Measurements from ENCODE around the gene FAM118B. TPM values are rescaled to one million over a fixed set of nuclear protein-coding genes. Genes with fewer than 3 reads are reported as not detected.
"Not testable (repeated sequence)": the region's sequence is repeated elsewhere in the genome, so short reads cannot be mapped to it uniquely, and the experiment has no call there.

The FAM118B gene
- total RNA-seq, 2 donors from 2014 or later, result 6.7 to 36.9 TPM

DNA sequence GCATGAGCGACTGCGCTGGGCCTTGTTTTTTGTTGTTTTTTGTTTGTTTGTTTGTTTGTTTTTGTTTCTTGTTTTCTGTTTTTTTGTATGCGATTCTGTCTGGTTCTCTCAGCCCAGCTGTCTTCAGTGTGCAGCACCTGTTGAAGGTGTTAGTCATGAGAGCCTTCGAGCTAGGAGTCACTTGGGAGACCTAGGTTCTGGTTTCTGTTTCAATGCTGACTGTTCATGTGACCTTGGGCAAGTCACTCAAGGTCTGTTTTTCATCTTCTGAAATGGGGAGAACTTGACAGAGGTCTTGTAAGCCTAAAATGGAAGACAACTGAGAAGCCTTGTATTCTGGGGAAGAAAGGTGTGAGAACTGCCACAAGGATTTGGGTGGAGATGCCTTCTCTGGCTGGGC is 94.1 kb downstream of the FAM118B start:
- Histone ChIP-seq H3K36me3 (replicated peaks in 1 of 2; ENCODE audit: insufficient read depth in 1 of 2, low read depth in 2 of 2) (no peaks in the 10 kb centered on the region), H3K27me3 (no peaks in the 10 kb centered on the region), H3K9me3 (no peaks in the 10 kb centered on the region), H3K4me1 (peaks cover 23% of the 10 kb centered on the region), H3K27ac (no peak overlapping the region), H3K4me3 (no peak overlapping the region)
- intact Hi-C loops (cut with DNase I), result no loop called here
- ATAC-seq (no peak), DNase-seq (no peak)
- 85 to 90% methylated on average over 4 of the region's 4 CpGs for WGBS, 2 donors
- TF ChIP-seq, protein P1, sequence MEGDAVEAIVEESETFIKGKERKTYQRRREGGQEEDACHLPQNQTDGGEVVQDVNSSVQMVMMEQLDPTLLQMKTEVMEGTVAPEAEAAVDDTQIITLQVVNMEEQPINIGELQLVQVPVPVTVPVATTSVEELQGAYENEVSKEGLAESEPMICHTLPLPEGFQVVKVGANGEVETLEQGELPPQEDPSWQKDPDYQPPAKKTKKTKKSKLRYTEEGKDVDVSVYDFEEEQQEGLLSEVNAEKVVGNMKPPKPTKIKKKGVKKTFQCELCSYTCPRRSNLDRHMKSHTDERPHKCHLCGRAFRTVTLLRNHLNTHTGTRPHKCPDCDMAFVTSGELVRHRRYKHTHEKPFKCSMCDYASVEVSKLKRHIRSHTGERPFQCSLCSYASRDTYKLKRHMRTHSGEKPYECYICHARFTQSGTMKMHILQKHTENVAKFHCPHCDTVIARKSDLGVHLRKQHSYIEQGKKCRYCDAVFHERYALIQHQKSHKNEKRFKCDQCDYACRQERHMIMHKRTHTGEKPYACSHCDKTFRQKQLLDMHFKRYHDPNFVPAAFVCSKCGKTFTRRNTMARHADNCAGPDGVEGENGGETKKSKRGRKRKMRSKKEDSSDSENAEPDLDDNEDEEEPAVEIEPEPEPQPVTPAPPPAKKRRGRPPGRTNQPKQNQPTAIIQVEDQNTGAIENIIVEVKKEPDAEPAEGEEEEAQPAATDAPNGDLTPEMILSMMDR (IDR thresholded peaks at IDR 0.05), result no peak
- TF ChIP-seq POLR2A (IDR thresholded peaks at IDR 0.05), result no peak

DNA sequence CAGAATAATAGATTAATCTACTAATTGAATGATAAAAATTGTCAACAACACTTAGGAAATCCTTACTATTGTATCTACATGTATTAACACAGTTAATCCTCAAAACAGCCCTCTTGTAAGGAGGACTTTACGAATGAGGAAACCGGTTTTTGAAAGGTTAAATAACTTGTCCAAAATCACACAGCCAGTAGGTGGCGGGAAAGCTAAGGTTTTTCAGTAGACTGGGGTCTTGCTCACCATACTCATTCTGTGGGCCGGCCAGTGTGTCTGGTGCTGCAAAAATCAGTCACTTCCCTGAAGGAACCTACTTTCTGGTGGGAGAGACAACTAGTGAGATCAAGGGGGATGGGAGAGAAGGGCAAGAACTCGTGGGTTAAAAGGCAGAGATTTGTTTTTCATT is 96.1 kb downstream of the FAM118B start:
- intact Hi-C loops (cut with DNase I), result no loop called here
- H3K27ac ChIP-seq, result peak overlapping the region in 1 of 4 donors; percentile 42
- H3K27me3 ChIP-seq, result no peaks in the 10 kb centered on the region
- H3K4me1 ChIP-seq, result peaks cover 25% of the 10 kb centered on the region
- no peaks in the 10 kb centered on the region for H3K36me3 ChIP-seq (replicated peaks in 1 of 2; ENCODE audit: insufficient read depth in 1 of 2, low read depth in 2 of 2)
- WGBS, 2 donors, result 19 to 33% methylated on average over 5 of the region's 5 CpGs
- no peak for TF ChIP-seq POLR2A (IDR thresholded peaks at IDR 0.05)
- TF ChIP-seq, protein P1 (IDR thresholded peaks at IDR 0.05), result peak in 4 of 7 experiments; percentile 10 to 49 (median 39)
- no peak overlapping the region for H3K4me3 ChIP-seq
- no peaks in the 10 kb centered on the region for H3K9me3 ChIP-seq
- ATAC-seq (no peak), DNase-seq (peak in 2 of 4 donors; percentile 54 to 61)

DNA sequence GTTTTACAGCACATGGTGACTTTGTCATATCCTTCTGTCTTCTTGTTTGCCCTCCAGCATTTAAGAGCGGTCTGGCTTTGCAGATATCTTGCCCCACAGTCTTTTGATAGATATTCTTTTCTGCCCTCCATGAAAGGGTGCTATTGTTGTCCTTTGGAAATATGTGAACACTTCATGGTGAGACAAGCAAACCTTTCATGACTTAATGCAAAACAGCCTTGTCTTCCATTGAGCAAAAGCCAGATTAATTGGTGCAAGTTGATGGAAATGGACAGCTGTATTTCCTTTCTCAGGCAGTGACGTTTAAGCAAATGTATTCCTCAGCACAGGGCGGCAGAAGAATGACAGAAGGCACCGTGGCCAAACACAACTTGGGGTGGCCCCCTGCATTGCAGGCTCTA is 96.7 kb downstream of the FAM118B start:
- intact Hi-C loops (cut with DNase I), result no loop called here
- H3K27ac ChIP-seq, result peak overlapping the region in 2 of 4 donors; percentile 11 to 42

DNA sequence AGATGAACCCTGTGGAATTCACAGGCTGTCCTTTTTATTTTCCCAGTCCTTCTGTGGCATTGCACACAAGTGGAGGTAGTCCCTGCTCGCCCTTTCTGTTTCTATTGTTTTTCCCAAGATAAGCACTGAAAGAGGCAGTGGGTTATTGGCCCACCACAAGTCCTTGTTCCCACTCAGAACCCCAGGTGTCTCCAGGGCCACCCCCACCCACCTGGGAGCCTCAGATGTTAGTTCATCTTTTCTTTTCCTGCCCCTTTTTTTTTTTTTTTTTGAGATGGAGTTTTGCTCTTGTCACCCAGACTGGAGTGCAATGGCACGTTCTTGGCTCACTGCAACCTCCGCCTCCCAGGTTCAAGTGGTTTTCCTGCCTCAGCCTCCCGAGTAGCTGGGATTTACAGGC is 97.2 kb downstream of the FAM118B start:
- H3K27ac ChIP-seq; ATAC-seq; H3K27me3 ChIP-seq; DNase-seq; intact Hi-C loops (cut with DNase I); H3K9me3 ChIP-seq; H3K4me3 ChIP-seq; H3K36me3 ChIP-seq (replicated peaks in 1 of 2; ENCODE audit: insufficient read depth in 1 of 2, low read depth in 2 of 2): not testable (repeated sequence)
- H3K4me1 ChIP-seq, result peaks cover 15% of the 10 kb centered on the region
- WGBS, 2 donors, result 89 to 91% methylated on average over 4 of the region's 4 CpGs

More for the DNA sequence above, 96.7 kb downstream of the FAM118B start:
- 44 to 53% methylated on average over 4 of the region's 4 CpGs for WGBS, 2 donors
- H3K4me1 ChIP-seq, result peaks cover 20% of the 10 kb centered on the region
- no peaks in the 10 kb centered on the region for H3K36me3 ChIP-seq (replicated peaks in 1 of 2; ENCODE audit: insufficient read depth in 1 of 2, low read depth in 2 of 2)
- DNase-seq, result no peak
- H3K4me3 ChIP-seq, result no peak overlapping the region
- no peak for ATAC-seq
- no peaks in the 10 kb centered on the region for H3K9me3 ChIP-seq
- TF ChIP-seq, protein P1 (IDR thresholded peaks at IDR 0.05), result no peak
- no peak for TF ChIP-seq POLR2A (IDR thresholded peaks at IDR 0.05)
- no peaks in the 10 kb centered on the region for H3K27me3 ChIP-seq

DNA sequence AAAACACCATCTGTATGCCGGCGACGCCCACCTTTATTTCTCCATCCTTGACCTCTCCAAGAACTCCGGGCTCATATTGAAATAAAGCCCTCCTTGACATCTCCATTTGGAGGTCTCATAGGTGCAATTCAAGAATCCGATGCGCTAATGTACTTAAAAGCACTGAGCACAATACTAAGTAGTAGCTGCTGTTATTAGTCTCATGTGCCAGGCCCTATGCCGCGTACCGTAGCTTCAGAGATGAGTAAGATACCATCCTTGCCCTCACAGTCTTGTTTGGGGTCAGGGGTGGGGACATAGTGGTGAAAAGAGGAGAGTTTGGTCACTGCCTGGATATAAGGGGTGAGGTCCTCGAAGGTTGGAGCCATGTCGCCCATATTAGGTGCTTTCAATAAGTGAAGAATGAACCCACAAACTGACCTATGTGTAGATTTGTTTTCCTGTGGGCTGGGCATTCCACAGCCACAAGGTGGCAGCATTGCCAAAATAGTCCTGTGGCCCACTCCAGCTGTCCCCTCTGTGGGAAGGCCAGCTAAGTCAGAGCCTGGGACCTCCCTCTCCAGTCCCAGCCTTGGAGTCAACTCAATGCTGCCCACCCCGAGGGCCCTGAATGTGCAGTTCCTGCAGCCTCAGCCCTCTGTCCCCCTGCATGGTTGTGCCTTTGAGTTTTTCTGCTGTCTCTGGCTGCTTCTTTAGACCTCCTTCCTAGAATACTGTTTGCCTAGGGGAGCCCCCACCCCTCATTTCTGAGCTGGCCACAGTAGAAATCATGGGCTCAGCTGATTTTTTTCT is 98.8 kb downstream of the FAM118B start:
- intact Hi-C loops (cut with DNase I), result loop anchor here (5.0 kb wide), 1 partner anchor 167 kb away; no protein-coding TSS in a partner anchor
- 62 to 67% methylated on average over 12 of the region's 12 CpGs for WGBS, 2 donors
- no peak overlapping the region for H3K27ac ChIP-seq

More for the DNA sequence above, 98.8 kb downstream of the FAM118B start:
- DNase-seq (peak; percentile 67 to 81 (median 72)), ATAC-seq (peak; percentile 72)
- Histone ChIP-seq H3K4me1 (peaks cover 10% of the 10 kb centered on the region), H3K9me3 (no peaks in the 10 kb centered on the region), H3K4me3 (no peak overlapping the region), H3K27me3 (no peaks in the 10 kb centered on the region), H3K36me3 (replicated peaks in 1 of 2; ENCODE audit: insufficient read depth in 1 of 2, low read depth in 2 of 2) (no peaks in the 10 kb centered on the region)
- TF ChIP-seq, protein P1 (IDR thresholded peaks at IDR 0.05), result peak; percentile 69 to 84 (median 82)
- no peak for TF ChIP-seq POLR2A (IDR thresholded peaks at IDR 0.05)

Measured in body of pancreas (tissue), 4 donors.